MM.1S (cell line): ENCODE results near the gene ARID2.

Experiments used
- DNase-seq: peaks from one replicate; pipeline ENCODE4 v3.0.0-alpha.2; 2015
- H2AFZ ChIP-seq: fragments of 300-600 bp; sonication (generic); 2 replicates; pipeline ENCODE4 v1.6.0; 2016; ENCODE audit warnings: antibody characterized with exemption, low read length
- H3F3A ChIP-seq: fragments of 300-600 bp; sonication (generic); 2 replicates; pipeline ENCODE4 v1.6.1; 2016; ENCODE audit warnings: mild to moderate bottlenecking, antibody characterized with exemption, low read length, moderate library complexity, mixed read lengths; ENCODE audit not compliant: insufficient read depth
- H3K27ac ChIP-seq: fragments of 300-600 bp; sonication (generic); 2 replicates; pipeline ENCODE4 v1.5.1; 2016; ENCODE audit warnings: mild to moderate bottlenecking, low read length
- H3K27me3 ChIP-seq: fragments of 300-600 bp; sonication (generic); replicated peaks from 2 replicates; pipeline ENCODE4 v1.6.0; 2016; ENCODE audit warnings: low read length; ENCODE audit not compliant: insufficient read depth
- H3K36me3 ChIP-seq: fragments of 300-600 bp; sonication (generic); replicated peaks from 2 replicates; pipeline ENCODE4 v1.6.1; 2016; ENCODE audit warnings: mild to moderate bottlenecking, low read length, mixed read lengths; ENCODE audit not compliant: insufficient read depth
- H3K4me1 ChIP-seq: fragments of 300-600 bp; sonication (generic); 2 replicates; pipeline ENCODE4 v1.6.1; 2016; ENCODE audit warnings: low read length, mixed read lengths
- H3K4me2 ChIP-seq: fragments of 300-600 bp; sonication (generic); 2 replicates; pipeline ENCODE4 v1.6.0; 2016; ENCODE audit warnings: low read depth, low read length
- H3K4me3 ChIP-seq: fragments of 300-600 bp; sonication (generic); 2 replicates; pipeline ENCODE4 v1.5.1; 2016; ENCODE audit warnings: low read length, mixed read lengths
- H3K79me2 ChIP-seq: fragments of 300-600 bp; sonication (generic); 2 replicates; pipeline ENCODE4 v1.6.1; 2016; ENCODE audit warnings: mixed run types, low read length, mixed read lengths
- H3K9ac ChIP-seq: fragments of 300-600 bp; sonication (generic); 2 replicates; pipeline ENCODE4 v1.6.1; 2016; ENCODE audit warnings: low read length, mixed read lengths
- H3K9me2 ChIP-seq: fragments of 300-600 bp; sonication (generic); replicated peaks from 2 replicates; pipeline ENCODE4 v1.6.1; 2016; ENCODE audit warnings: mild to moderate bottlenecking, low read length, mixed read lengths; ENCODE audit not compliant: insufficient read depth
- H3K9me3 ChIP-seq: fragments of 300-600 bp; sonication (generic); replicated peaks from 2 replicates; pipeline ENCODE4 v1.6.1; 2016; ENCODE audit warnings: mild to moderate bottlenecking, low read length, mixed read lengths; ENCODE audit not compliant: insufficient read depth
- H4K20me1 ChIP-seq: fragments of 300-600 bp; sonication (generic); 2 replicates; pipeline ENCODE4 v1.6.1; 2016; ENCODE audit warnings: mild to moderate bottlenecking, low read length, moderate library complexity, mixed read lengths; ENCODE audit not compliant: insufficient read depth
- EZH2 ChIP-seq: fragments of 300-600 bp; sonication (generic); optimal IDR thresholded peaks from 2 replicates; pipeline ENCODE3; 2017; ENCODE audit warnings: low read depth, mild to moderate bottlenecking, antibody characterized with exemption, low read length, mixed read lengths
- EZH2phosphoT487 ChIP-seq: fragments of 300-600 bp; sonication (generic); IDR thresholded peaks from 2 replicates; pipeline ENCODE4 v1.6.1; 2018; ENCODE audit warnings: antibody characterized with exemption, low read length
- TF ChIP-seq, protein P1 (sequence below): fragments of 300-600 bp; sonication (generic); IDR thresholded peaks from 2 replicates; pipeline ENCODE4 v1.5.1; 2016; ENCODE audit warnings: antibody characterized with exemption, low read length, mixed read lengths

ARID2 gene

DNA sequence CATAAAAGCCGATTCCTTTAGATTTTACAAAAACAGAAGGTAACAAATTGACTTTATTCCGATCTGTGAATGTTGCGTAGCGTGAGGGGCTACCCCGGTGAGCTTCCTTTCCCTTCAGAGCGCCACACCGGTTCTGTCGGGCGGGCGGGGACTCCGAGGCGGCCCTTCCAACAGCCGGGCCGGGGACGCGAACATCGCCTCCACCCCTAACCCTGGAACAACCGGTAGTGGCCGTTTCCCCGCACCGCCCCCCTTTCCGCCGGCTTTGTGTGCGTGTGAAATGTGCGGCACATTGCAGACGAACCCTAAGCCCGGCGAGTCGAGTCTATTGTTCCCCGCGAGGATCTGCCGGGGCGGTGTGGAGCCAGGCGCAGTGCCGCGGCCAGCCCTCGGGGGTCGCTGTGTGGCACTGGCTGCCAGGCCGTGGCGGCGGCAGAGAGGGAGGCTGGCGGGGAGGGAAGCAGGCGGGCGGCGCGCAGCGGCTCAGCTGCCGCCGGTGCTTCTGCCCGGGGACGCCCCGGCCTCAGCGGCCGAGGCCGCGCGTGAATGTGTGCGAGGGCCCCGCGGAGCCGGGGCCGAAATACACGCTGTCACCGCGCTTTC lies 775 bp upstream of the ARID2 start:
- Histone ChIP-seq H3K27ac (peak overlapping the region; percentile 83), H3K4me1 (peaks cover 13% of the 10 kb centered on the region), H3K4me2 (peak overlapping the region; percentile 95), H3K9ac (peak overlapping the region; percentile 91), H3K4me3 (peak overlapping the region; percentile 83), H3F3A (peaks cover 38% of the 10 kb centered on the region), H3K36me3 (no peaks in the 10 kb centered on the region; the same call in 1 of the 2 replicates), H4K20me1 (no peaks in the 10 kb centered on the region), H2AFZ (peak overlapping the region; percentile 77), H3K27me3 (no peaks in the 10 kb centered on the region), H3K9me3 (no peaks in the 10 kb centered on the region), H3K9me2 (no peaks in the 10 kb centered on the region), H3K79me2 (peaks cover 74% of the 10 kb centered on the region)
- TF ChIP-seq, protein P1, sequence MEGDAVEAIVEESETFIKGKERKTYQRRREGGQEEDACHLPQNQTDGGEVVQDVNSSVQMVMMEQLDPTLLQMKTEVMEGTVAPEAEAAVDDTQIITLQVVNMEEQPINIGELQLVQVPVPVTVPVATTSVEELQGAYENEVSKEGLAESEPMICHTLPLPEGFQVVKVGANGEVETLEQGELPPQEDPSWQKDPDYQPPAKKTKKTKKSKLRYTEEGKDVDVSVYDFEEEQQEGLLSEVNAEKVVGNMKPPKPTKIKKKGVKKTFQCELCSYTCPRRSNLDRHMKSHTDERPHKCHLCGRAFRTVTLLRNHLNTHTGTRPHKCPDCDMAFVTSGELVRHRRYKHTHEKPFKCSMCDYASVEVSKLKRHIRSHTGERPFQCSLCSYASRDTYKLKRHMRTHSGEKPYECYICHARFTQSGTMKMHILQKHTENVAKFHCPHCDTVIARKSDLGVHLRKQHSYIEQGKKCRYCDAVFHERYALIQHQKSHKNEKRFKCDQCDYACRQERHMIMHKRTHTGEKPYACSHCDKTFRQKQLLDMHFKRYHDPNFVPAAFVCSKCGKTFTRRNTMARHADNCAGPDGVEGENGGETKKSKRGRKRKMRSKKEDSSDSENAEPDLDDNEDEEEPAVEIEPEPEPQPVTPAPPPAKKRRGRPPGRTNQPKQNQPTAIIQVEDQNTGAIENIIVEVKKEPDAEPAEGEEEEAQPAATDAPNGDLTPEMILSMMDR, result peak; percentile 90
- TF ChIP-seq EZH2, result no peak
- no peak for TF ChIP-seq EZH2phosphoT487
- peak; percentile 97 for DNase-seq

DNA sequence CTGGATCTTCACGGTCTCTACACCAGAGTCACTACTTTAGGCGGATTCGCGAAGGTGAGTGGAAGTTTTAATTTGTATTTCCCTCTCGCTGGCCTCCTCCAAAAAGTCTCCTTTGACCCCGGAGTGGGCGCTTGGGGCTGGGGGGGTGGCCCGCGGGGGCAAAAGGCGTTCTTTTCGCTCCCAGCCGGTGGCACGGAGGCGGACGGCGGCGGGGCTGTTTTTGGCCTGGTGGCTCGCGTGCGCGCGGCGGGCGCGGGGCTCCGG lies 510 bp downstream of the ARID2 start:
- Histone ChIP-seq H3K36me3 (peaks cover 2% of the 10 kb centered on the region; the same call in 1 of the 2 replicates), H3K79me2 (peaks cover 74% of the 10 kb centered on the region), H3K4me3 (peak overlapping the region; percentile 70), H3K27me3 (no peaks in the 10 kb centered on the region), H3K27ac (peak overlapping the region; percentile 95), H3K9ac (peak overlapping the region; percentile 97), H3K9me3 (no peaks in the 10 kb centered on the region), H3K4me1 (peaks cover 18% of the 10 kb centered on the region), H2AFZ (peak overlapping the region; percentile 46; the same call in 1 of the 2 replicates), H3K4me2 (no peak overlapping the region), H4K20me1 (no peaks in the 10 kb centered on the region), H3F3A (peaks cover 38% of the 10 kb centered on the region), H3K9me2 (no peaks in the 10 kb centered on the region)
- DNase-seq, result peak; percentile 52
- no peak for TF ChIP-seq EZH2
- TF ChIP-seq, protein P1, result no peak
- TF ChIP-seq EZH2phosphoT487, result no peak

DNA sequence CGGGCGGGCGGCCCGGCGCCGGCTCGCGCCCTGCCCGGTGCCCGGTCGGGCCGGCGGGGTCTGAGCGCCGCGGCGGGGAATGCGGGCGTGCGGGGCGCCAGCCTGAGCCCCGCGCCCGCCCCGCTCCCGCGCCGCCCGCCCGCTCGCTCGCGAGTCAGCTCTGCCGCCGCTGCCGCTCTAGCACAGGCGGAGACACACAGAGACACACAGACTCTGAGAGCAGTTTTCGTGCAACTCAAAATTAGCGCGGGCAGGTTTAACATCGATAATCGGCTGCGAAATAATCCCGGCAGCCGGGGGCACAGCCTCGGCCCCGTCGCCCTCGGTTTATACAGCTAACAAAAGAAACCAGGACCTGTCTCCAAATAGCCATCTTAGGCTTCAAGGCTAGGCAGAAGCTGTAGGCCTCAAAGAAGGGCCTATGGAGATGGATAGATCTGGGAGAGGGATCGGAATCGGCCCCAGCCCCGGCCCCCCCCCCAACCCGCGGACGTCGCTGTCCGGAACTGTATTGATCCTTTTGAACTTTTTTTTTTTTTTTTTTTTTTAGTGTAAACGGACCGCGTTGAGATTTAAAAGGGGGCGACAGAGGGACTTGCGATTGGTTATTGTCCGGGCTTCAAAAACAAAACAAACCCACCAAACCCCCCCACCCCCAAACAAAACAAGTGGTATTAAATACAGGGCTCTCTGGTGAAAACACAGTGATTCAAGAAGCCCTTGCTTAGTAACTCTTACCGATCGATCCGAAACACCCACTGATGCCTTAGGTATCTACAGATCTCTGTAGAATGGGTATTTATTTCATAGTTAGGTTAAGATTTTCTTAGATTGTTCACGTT lies 1.1 kb downstream of the ARID2 start:
- Histone ChIP-seq H3K4me2 (peak overlapping the region; percentile 54), H3K4me3 (peak overlapping the region; percentile 70), H3K36me3 (peaks cover 4% of the 10 kb centered on the region; the same call in 1 of the 2 replicates), H4K20me1 (no peaks in the 10 kb centered on the region), H3K79me2 (peaks cover 74% of the 10 kb centered on the region), H3K9me3 (no peaks in the 10 kb centered on the region), H3K9me2 (no peaks in the 10 kb centered on the region), H3F3A (peaks cover 38% of the 10 kb centered on the region), H3K4me1 (0 out of 2 replicates have a peak, but pooled peaks cover 14% of the 10 kb centered on the region), H3K27ac (peak overlapping the region; percentile 95), H3K27me3 (no peaks in the 10 kb centered on the region), H3K9ac (peak overlapping the region; percentile 97), H2AFZ (no peak overlapping the region)
- peak; percentile 61 for DNase-seq
- TF ChIP-seq EZH2phosphoT487, result no peak
- TF ChIP-seq EZH2, result no peak
- TF ChIP-seq, protein P1, result no peak
